HG03159 (cell line): ENCODE results near the gene TCF3.
"Not testable (repeated sequence)": the region's sequence is repeated elsewhere in the genome, so short reads cannot be mapped to it uniquely, and the experiment has no call there.

Experiments used
- ATAC-seq: cut with Tn5 transposase; IDR thresholded peaks from one replicate; pipeline ENCODE4 v1.9.1; 2021; ENCODE audit warnings: mild to moderate bottlenecking, moderate library complexity; ENCODE audit not compliant: unreplicated experiment

TCF3 gene

DNA sequence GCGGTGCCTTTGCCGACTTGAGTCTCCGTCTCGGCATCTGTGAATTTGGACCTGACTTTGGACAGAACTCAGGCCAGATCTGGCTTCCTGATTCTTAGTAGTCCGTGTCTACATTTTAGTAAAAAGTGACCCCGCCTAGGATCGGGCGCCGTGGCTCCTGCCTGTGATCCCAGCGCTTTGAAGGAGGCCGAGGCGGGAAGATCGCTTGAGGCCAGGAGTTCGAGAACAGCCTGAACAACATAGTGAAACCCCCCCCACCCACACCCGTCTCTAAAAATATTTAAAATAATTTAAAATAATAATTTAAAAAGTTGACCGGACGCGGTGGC lies 849 bp upstream of the TCF3 start:
- ATAC-seq, result no peak

DNA sequence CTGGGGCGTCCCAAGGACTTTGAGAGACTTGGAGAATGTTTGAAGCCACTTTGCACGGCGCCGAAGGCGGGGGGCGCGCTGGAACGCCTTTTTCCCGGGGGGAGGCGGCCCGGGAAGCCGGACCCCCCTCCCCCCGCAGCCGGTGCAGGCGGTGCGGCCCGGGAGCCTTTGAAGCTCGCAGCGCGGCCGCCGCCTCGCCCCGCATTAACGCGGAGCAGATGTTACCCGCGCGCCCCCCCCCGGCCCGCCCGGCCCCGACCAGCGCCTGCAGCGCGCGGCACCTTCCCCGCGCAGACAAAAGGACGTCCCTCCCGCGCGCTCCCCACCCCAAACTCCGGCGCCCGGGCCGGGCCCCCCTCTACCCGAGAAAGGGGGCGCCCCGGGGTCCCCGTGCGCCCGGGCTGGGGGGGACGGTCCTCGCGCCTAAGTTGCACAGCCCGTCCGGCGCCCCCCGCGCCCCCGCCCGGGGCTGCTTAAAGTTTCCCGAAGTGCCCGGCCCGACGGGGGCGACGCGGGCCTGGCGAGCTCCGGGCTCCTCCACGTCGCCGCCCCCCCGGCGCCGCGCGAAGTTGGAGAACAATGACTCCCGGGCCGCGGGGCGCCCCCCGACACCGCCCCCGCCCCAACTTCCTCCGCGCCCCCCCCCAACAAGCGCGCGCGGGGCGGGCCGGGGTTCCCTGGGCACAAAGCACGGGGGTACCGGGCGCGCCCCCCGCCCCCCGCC lies 685 bp downstream of the TCF3 start:
- no peak for ATAC-seq

DNA sequence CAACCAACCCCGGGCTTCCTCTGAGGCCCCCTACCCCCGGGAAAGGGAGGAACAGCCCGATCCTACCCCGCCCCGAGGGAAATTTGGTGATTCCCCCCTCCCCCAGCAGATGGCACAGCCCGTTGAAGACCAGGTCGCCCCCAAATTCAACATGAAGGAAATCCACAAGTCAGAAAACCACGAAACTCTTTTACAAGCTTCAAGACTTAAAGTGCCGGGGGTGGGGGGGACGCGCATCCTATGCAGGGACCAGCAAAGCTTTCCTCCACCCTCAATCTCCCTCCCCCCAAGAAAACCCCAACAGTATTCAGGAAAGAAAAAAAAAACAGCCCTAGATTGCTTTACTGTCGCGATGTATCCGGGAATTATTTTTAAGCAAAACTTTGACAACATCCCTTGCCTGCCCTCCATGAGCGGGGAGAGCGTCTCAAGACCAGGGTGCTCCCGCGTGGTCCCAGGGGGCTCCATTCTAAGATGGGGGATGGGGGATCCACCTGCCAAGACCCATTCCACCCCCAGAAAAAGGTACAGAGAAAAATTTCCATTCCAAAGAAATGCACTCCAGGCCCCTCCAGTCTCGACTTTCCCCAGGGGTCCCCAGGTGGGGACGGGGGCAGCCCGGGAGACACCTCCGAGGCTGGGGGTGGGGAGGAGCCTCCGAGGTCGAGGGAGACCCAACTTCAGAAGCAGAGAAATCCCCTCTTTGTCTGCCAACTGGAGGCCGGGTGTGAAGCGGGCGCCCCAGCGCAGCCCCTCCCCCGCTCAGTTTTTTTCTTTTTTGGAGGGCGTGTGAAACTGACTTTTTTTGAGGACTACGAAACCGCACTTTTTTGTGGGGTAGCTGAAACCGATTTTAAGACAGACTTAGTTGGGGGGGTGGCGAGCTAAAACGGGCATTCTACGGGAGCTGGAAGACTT lies 1.5 kb downstream of the TCF3 start:
- no peak for ATAC-seq

DNA sequence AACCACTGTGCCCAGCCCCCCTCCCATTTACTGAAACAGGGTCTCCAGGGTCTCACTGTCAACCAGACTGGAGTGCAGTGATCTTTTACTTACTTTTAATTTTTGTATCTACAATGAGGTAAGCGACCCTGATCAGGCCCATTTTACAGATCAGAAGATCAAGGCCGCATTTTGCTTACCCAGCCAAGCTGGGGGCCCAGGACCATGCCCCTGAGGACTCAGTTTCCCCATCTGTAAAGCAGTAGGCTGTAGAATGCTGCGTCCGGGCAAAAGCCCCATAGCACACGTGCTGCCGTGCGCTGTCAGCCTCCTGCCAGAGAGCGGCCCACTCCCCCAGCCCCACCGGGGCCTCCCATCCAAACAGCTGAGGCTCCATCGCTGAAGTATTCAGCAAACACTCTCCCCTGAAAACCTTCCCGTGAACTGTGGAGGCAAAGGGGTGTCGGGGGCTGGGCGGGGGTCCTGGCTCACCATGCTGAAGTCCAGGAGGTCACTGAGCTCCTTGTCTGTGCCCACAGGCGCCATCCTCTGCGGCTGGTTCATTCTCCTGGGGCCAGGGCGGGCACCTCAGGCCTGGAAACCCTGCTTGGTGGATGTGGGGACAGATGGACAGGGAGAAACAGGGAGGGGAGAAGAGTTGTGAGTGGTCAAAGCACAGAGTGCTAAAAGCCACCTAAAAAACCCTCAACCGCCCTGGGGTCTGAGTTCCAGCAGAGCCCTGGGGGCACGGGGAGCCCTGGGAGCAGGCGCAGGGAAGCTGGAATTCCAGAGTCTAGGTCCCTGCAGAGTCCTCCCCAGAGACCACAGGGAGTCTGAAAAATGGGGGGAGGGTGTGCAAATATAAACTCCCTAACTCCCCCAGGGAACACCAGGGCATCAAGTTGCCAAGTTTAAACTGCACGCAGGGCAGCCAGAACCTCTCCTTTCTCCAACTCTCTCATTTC lies 2.4 kb downstream of the TCF3 start:
- ATAC-seq, result no peak

DNA sequence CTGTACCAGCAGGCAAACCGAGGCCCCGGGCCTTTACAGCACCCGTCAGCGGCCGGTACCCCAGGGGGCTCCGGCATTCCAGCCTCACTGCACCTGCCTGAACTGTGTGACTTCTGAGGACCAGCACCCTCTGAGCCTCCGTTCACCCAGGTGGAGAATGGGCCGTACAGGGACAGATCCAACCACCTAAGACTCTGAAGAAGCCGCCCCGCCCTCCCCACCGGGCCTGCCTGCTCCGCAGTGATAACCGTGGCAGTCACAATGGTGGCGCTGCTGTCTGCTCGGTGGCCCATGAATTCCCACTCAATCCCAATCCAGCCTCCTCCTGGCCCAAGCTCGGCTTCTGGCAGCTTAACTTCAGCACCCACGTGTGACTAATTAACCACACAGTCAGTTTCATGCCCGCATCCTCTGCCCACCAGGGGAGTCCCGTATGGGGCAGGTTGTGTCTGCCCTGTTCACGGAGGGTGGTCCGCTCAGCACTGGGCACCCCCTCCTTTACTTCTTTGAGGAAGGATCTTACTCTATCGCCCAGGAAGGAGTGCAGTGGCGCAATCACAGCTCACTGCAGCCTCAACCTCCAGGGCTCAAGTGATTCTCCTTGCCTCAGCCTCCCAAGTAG lies 3.4 kb downstream of the TCF3 start:
- ATAC-seq, result no peak

DNA sequence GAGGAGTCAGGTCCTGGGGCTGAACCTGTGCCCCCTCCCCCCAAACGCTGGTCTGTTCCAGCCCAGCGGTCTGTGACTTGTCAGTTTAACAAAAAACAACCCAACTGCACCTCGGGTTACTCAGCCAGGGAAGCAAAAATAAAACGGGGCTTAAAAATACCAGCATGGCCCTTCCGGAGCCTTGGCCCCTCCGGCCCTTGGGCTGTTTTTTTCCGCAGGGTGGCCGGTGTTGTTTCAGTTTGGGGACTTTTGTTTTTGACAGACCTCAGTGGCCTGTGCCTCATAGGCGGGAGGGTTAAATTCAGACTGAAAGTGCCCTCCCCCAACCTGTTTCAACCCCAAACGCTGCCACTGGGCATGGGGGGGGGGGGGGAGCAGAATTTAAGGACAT lies 4.0 kb downstream of the TCF3 start:
- ATAC-seq, result no peak

DNA sequence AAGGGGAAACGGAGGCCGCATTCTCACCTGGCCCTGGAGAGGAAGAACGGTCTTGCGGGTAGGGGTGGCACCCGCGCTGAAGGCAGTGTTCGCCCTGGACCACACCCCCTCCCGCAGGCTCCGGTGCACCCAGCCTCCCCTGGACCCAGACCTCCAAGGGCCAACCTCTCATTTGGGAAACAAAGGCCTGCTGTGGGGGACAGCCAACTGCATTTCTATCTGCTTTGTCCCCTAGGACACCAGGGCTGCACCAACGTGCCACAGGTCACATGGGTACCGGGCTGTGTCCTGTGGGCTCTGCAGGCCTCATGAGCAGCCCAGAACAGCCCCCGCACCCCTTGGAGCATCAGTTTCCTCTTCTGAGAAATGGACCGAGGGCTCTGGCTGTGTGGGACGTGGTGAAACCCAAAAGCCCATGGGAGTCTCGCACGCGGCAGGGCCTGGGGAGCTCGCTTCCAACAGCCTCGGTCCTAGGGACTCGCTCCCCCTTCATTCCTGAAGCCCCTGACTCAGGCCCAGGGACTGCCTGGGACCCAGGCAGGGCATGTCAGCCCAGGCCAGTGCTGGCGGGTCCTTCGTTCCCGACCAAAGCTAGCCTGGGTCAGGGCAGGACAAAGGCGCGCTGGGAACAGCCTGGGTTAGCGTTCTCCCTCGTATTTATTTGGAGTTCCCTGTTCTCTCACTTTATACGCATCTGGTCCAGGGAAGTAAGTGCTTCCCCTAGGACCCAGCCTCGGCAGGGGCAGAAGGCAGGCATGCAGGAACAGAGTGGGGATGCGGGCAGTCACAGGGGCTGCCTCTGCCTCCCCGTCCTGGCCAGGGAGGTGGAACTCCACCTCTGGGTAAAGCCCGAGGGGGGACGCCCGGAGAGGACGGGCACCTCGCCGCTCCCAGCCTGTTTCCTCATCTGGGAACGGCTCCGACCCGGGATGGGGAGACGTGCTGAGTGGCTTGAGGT lies 4.6 kb downstream of the TCF3 start:
- ATAC-seq, result no peak

DNA sequence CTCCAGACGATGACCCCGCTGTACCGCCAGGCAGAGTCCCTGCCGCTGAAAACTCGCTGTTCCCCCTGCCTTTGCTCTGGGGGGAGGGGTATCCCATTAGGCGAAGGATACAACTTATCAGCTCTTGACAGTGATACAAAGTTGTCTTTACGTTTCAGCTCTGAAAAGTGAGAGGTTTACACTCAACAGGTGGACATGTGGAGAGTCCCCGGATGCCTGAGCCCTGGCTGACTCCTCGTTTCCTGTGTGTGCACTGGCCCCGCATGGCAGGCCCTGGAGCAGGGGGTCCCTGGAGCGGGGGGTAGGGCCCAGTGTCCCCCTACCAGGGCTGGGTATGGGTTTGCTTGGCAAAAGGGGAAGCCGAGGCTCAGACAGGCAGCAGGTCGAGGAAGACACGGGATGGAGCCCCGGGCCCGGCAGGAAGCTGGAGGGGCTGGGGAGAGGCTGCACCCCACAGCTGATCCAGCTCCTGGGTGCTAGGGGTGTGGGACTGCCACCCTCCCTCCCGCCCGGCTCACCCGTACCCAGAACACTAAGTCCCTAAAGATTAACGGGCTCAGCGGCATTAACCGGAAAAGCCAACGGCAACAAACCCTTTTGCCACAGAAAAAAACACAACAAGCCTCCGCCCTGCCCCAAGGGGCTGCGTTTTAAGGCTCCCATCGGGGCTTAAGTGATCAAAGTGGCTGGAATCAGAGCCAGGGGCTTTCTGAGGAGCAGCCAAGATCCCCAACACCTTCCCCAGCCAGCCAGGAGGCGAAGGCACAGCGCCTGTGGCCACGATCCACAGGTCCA lies 5.6 kb downstream of the TCF3 start:
- ATAC-seq, result no peak

DNA sequence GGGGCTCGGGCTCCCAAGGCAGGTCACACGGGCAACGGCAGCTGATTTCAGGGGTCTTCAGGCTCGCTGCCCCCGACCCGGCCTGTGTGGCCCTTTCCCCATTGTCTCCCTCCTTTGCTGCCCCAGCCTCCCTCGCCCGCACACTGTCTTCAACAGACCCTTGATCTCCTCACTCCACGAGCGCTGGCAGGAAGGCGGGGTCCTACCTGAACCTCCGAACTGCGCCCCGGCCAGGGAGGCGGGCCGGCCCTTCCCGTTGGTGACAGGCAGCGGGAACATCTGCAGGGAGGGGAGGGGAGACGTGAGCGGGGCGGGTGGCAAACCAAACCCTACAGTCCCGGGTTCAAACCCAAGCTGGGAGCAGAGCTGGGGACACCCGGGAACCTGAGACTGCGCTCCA lies 6.3 kb downstream of the TCF3 start:
- ATAC-seq, result no peak

DNA sequence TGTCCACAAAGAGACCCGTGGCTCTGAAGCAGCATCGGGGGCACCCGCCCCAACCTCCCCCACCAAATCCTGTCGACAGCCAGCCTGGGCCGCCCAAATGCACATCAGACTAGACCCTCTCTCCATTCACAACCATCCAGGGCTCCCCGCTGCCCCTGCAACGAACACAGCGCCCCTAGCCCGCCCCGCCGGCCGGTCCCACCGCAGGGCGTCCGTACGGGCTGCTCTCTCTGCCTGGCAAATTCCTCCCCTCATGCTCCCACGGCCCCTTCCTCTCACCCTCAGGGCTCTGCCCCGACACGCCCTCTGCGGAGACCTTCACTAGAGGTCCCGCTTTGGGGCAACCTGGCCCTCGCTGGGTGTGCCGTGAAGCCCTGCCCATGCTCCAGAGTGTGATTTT lies 7.1 kb downstream of the TCF3 start:
- ATAC-seq, result no peak

DNA sequence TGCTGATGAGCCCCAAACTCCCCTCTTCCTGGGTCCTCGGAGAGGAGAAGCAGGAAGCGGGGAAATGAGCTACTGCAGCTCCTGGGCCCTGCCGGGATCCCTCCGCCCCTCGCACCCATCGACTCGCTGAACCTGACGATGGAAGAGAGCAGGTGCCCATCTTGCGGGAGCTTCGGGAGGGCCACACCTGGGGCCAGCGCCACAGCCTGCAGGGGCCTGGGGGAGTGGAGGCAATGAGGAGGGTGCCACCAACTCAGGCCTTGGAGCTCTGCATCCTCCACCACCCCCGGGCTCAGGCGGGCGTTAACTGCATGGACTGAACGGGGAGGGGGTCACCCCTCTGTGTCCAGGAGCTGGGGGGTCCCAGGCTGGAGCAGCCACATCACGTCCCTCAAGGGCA lies 8.3 kb downstream of the TCF3 start:
- no peak for ATAC-seq

DNA sequence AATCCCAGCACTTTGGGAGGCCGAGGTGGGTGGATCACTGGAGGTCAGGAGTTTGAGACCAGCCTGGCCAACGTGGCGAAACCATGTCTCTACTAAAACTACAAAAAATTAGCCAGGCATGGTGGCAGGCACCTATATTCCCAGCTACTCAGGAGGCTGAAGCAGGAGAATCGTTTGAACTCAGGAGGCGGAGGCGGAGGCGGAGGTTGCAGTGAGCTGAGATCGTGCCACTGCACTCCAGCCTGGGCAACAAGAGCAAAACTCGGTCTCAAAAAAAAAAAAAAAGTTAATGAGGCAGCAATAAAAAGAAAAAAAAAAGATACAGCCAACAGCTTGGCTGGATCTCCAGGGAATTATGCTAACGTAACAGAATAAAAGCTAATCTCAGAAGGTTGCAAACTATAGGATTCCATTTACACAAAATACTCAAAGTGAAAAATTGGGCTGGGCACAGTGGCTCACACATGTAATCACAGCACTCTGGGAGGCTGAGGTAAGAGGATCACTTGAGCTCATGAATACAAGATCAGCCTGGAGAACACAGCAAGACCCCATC lies 11.4 kb downstream of the TCF3 start:
- ATAC-seq, result not testable (repeated sequence)

DNA sequence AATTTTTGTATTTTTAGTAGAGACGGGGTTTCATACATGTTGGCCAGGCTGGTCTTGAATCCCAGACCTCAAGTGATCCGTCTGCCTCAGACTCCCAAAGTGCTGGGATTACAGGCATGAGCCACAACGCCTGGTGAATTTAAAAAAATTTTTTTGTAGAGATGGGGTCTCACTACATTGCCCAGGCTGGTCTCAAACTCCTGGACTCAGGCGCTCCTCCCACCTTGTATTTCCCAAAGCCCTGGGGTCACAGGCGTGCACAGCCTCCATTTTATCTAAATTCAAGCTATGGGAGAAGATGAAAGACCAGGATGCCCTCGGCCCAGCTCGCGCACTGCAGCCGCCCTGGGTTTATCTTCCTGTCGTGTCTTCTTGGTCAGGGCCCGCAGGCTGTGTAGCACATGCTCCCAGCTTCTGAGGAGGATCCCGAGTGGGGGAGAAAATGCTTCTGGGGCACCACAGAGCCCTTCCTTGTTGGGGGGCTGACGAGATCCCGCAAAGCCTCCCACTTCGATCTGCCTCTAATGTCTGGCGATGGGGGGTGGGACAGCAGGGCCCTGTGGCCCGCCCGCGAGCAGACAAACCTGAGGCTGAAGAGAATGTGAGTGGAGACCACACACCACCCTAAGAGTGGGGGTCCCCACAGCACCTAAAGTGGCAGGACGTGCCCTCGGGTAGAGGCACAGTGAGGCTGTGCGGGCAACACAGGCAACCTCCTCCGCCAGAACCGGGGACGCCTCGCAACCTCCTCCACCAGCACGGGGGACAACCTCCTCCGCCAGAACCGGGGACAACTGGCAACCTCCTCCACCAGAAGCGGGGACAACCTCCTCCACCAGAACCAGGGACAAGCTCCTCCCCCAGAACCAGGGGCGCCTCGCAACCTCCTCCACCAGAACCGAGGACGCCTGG lies 15.8 kb downstream of the TCF3 start:
- no peak for ATAC-seq

DNA sequence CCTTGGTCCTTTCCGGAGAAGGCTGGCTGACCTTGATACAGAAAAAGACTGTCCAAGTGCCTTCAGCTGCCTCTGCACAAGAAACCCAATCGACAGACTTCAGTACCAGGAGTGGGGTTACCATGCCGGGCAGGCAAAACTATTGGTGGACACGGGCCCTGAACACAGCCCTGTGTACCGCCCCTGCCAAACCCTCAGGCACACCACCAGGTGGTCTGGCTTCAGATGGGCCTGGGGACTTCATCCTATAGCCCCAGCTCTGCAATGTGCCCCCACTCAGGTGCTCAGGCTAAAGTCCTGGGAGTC lies 17.5 kb downstream of the TCF3 start:
- ATAC-seq, result no peak

DNA sequence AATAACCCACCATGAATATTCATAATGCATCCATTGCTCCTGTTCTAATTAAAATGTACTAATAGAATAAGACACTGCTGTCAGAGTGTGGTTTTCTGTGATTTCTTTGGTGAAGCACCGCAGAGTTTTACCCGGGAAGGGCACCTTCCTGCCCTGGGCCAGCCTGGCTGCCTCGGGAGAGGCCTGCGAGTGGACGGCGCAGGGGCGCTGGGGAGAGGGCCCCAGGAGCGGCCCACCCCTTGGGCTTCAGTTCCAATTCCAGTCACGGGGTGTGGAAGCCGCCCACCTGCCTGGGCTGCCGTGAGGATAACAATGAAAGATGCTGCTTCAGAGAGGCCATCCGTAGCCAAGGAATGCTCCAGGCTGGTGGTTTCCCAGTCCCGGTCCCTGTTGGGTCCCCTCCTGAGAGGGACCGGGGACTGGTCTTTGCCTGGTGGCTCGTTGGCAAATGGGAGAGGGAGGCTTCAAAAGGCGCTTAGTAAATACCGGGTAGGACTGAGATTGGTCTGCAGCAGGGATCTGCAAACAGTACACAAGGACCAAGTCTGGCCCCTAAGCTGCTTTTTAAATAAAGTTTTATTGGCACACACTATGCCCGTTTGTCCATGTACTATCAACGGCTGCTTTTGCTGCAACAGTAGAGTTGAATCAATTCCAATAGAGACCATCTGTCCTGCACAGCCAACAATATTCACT lies 18.0 kb downstream of the TCF3 start:
- ATAC-seq, result no peak

DNA sequence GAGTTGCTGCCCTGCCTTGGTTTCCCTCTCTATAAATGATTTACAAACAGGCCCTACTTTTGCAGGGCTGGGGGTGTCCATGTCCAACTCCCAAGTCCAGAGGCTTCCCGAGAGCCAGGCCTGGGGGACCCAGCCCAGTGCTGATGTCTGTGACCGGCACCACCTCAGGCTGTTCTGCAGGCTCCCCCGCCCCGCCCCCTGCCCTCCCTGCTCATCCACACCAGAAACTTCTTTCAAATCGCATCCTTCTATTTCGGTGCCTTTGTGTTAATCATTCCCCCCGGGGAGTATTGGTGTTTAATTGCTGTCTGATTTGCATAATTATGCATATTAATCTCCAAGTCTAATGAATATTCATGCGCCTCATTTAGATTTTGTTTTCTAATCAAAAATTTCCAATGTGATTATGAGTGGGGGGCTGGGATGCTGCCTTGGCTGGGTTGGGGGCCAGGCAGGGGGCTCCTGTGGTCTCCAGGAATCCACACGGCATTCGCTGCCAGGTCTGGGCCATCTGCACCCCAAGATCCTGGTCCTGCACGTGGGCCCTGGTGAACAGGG lies 19.1 kb downstream of the TCF3 start:
- ATAC-seq, result no peak
